ENCODE data around the gene CARM1. TPM values are rescaled to one million over a fixed set of nuclear protein-coding genes. Genes with fewer than 3 reads are reported as not detected.

CARM1 gene
- total RNA-seq (2014; rRNA removed; shearing (Covaris generic)): 44.2 and 53.4 TPM in 2 replicates

DNA sequence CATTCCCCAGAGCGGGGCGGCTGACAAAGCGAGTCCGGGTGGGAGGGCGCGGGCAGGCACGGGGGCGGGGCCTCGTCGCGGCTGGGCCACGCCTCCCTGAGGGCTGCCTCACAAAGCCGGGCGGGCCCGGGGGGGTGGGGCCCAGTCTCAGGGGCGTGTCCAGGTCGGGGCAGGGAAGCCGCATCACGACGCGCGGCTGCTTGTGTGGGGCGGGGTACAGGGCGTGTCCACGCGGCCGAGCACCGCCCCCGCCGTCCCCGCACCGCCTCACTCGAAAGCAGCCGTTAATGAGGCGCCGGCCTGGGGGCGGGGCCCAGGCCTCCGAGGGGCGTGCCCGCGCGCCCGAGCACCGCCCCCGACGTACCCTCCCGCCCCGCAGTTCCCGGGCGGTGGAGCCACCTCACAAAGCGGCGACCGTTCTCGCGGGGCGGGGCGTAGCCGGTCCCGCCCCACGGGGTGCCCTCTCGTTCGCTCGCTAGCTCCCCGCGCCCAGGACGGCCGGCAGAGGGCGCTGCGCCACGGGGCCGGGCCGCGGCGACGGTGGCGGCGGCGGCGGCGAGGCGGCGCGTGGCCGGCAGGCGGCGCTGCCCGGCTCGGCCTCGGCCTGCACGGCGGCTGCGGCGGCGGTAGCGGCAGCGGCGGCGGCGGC, at the start of gene CARM1:
Gene CARM1, plus strand, starts transcription at position 599 of the 649 bp plus-strand sequence. CDS start 150 bp downstream, outside the sequence.

GRCh38 chr19:10835754-10836478, 35.4 kb upstream of the CARM1 start, which contains the start of gene TMED1:
Gene TMED1 (minus strand): TSS chr19:10836212. CDS start chr19:10836191, 21 bp downstream.

DNA sequence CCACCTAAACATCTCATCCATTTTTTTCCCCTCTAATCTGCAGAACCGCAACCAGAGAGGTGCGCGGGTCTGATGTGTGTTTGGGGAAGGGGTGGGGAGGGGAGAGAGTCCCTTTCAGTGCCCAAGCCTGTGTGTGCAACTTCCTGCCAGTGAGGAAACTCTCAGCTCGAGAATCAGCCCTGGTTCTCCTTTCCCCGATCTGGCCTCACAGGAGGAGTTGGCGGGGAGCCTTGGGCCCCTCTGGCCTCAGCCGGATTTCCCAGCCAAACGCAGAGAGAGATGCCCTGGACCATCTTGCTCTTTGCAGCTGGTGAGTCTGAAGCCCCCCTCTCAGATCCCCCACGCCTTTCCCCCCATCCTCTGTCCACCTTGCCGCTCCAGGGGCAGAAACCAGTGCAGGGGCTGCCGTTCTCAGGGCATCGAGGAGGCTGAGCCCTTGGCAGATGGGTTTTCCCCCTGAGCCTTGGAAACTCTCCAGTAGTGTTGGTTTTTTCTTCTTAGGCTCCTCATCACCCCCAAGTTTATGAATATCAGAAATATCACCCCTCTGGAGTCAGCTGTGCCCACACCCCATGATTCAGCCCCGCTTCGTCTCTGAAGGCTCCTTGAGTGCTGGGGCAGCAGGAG, 23.0 kb upstream of the CARM1 start, which contains the start of gene C19orf38:
Gene C19orf38, plus strand, starts transcription at position 186 of the 627 bp plus-strand sequence. Its CDS starts 94 bp downstream, at position 280.

GRCh38 chr19:10928563-10929401, 57.4 kb downstream of the CARM1 start, which contains the start of the genes TIMM29 and YIPF2:
Gene TIMM29 (plus strand): TSS chr19:10928811. CDS start chr19:10928823, 12 bp downstream.
Gene YIPF2 (minus strand): TSS chr19:10928639. CDS start chr19:10928410, 229 bp downstream.

GRCh38 chr19:10960314-10961072, 89.1 kb downstream of the CARM1 start, which contains the start of gene SMARCA4:
Gene SMARCA4 (plus strand): TSS chr19:10961030. CDS start chr19:10984152, 23,122 bp downstream.

Small RNA genes within 50 kb of the gene (small RNA-seq; reads per million reads assigned to genes)
- gene MIR6793: not detected

Other genes with a start within 250 kb of the CARM1 start
- gene SLC44A2, start 246.0 kb upstream of the CARM1 start, total RNA-seq (2014; rRNA removed; shearing (Covaris generic)): 17.6 and 38.2 TPM in 2 replicates
- 351 and 361 TPM in 2 replicates for gene ILF3, start 217.2 kb upstream of the CARM1 start, total RNA-seq (2014; rRNA removed; shearing (Covaris generic))
- gene QTRT1, start 170.1 kb upstream of the CARM1 start, total RNA-seq (2014; rRNA removed; shearing (Covaris generic)): 54.7 and 60.1 TPM in 2 replicates
- 94.8 and 95.6 TPM in 2 replicates for gene DNM2, start 153.5 kb upstream of the CARM1 start, total RNA-seq (2014; rRNA removed; shearing (Covaris generic))
- 68.2 and 72.5 TPM in 2 replicates for gene TMED1, start 35.3 kb upstream of the CARM1 start, total RNA-seq (2014; rRNA removed; shearing (Covaris generic))
- 0.48 TPM in 1 of 2 replicates, not detected in the other for gene C19orf38, start 23.1 kb upstream of the CARM1 start, total RNA-seq (2014; rRNA removed; shearing (Covaris generic))
- gene YIPF2, start 57.1 kb downstream of the CARM1 start, total RNA-seq (2014; rRNA removed; shearing (Covaris generic)): 86.8 and 88.2 TPM in 2 replicates
- gene TIMM29, start 57.3 kb downstream of the CARM1 start, total RNA-seq (2014; rRNA removed; shearing (Covaris generic)): 49.9 and 52.5 TPM in 2 replicates
- gene SMARCA4, start 89.5 kb downstream of the CARM1 start, total RNA-seq (2014; rRNA removed; shearing (Covaris generic)): 218 and 226 TPM in 2 replicates
- gene LDLR, start 217.9 kb downstream of the CARM1 start, total RNA-seq (2014; rRNA removed; shearing (Covaris generic)): 198 and 231 TPM in 2 replicates